HepG2 (cell line): Measurements from ENCODE around the gene FGD6. TPM values are rescaled to one million over a fixed set of nuclear protein-coding genes. Genes with fewer than 3 reads are reported as not detected.
"Not testable (repeated sequence)": the region's sequence is repeated elsewhere in the genome, so short reads cannot be mapped to it uniquely, and the experiment has no call there.

Source experiments
- ATAC-seq: fragments of 200-7000 bp; cut with Tn5 transposase; 3 replicates; pipeline ENCODE4 v1.9.1; 2020; ENCODE audit warnings: mild to moderate bottlenecking, moderate library complexity
- BruUV-seq: library from RNA; stranded (reverse); fragments of 400-500 nt; replicated peaks from 2 replicates; lab custom pipeline; 2021; lab: Mats Ljungman, UMichigan
- CTCF ChIA-PET: fragments of 300-600 bp; formaldehyde crosslinking; extraction: SDS; loops from one replicate; lab custom pipeline; 2021; ENCODE audit warnings: low total read pairs, inconsistent platforms, low intra/inter-chr PET ratio; lab: Yijun Ruan, JAX
- POLR2A ChIA-PET: fragments of 350-600 bp; sonication (Branson Sonifier 250); formaldehyde crosslinking; loops from one replicate; lab custom pipeline; 2020; ENCODE audit warnings: antibody characterized with exemption, inconsistent platforms; lab: Yijun Ruan, JAX
- DNase-seq: peaks from one replicate; pipeline ENCODE4 v3.0.0-alpha.2; 2015; ENCODE audit warnings: low spot score
- FAIRE-seq: peaks from 3 replicates; lab custom pipeline; 2011; peaks lifted over from hg19 to GRCh38; lab: Jason Lieb, UNC
- H2AFZ ChIP-seq: one replicate; pipeline ENCODE4 v1.6.1; 2011; ENCODE audit warnings: low read length, inconsistent platforms
- H3K27ac ChIP-seq: fragments of 300-600 bp; 3 replicates; pipeline ENCODE4 v1.8.0; 2011; ENCODE audit warnings: mixed run types, mild to moderate bottlenecking, mixed read lengths, low read length, inconsistent platforms; ENCODE audit not compliant: insufficient read depth; ENCODE audit errors: extremely low read length
- H3K27me3 ChIP-seq, 2 experiments: fragments of 200-600 bp in 1 of 2; 2 replicates in 1 of 2; 3 replicates in 1 of 2; pipeline versions ENCODE4 v1.6.0 to v1.8.0; 2011; ENCODE audit warnings: low read length in 2 of 2, mild to moderate bottlenecking in 2 of 2, moderate library complexity in 2 of 2, inconsistent platforms in 1 of 2; ENCODE audit not compliant: insufficient read depth in 2 of 2, control insufficient read depth in 1 of 2
- H3K36me3 ChIP-seq, 2 experiments: fragments of 200-600 bp in 1 of 2; replicated peaks in 1 of 2; 2 replicates in 1 of 2; 3 replicates in 1 of 2; pipeline versions ENCODE4 v1.5.1 to v1.8.0; 2011; ENCODE audit warnings: low read length in 2 of 2, inconsistent platforms in 1 of 2; ENCODE audit not compliant: insufficient read depth in 2 of 2, control insufficient read depth in 1 of 2
- H3K4me1 ChIP-seq: 2 replicates; pipeline ENCODE4 v1.5.1; 2012; ENCODE audit warnings: low read length, inconsistent platforms; ENCODE audit not compliant: insufficient read depth
- H3K4me2 ChIP-seq: 2 replicates; pipeline ENCODE4 v1.6.0; 2011; ENCODE audit warnings: low read depth, low read length, inconsistent platforms
- H3K4me3 ChIP-seq, 3 experiments: fragments of 200-600 bp in 1 of 3; sonication (generic), shearing (Covaris generic) in 1 of 3; replicated peaks in 1 of 3; 2 replicates each; pipeline ENCODE4 v1.5.1; 2011 to 2016; ENCODE audit warnings: low read length in 3 of 3, inconsistent platforms in 2 of 3, low read depth in 2 of 3, mild to moderate bottlenecking in 2 of 3, control low read depth in 1 of 3, mixed read lengths in 1 of 3; ENCODE audit not compliant: insufficient read depth in 1 of 3
- H3K79me2 ChIP-seq: one replicate; pipeline ENCODE4 v1.6.1; 2011; ENCODE audit warnings: low read length, inconsistent platforms; ENCODE audit not compliant: insufficient read depth
- H3K9ac ChIP-seq: 2 replicates; pipeline ENCODE4 v1.6.0; 2011; ENCODE audit warnings: mild to moderate bottlenecking, low read depth, low read length, inconsistent platforms; ENCODE audit not compliant: insufficient read depth
- H3K9me3 ChIP-seq: 2 replicates; pipeline ENCODE4 v1.5.1; 2012; ENCODE audit warnings: mild to moderate bottlenecking, low read length
- H4K20me1 ChIP-seq: 2 replicates; pipeline ENCODE4 v1.6.0; 2011; ENCODE audit warnings: inconsistent platforms, mild to moderate bottlenecking, low read length, moderate library complexity; ENCODE audit not compliant: insufficient read depth
- ATF1 ChIP-seq: IDR thresholded peaks from 2 replicates; pipeline ENCODE4 v1.6.1; 2016; ENCODE audit warnings: mild to moderate bottlenecking, control low read depth
- GABPB1 ChIP-seq: IDR thresholded peaks from 2 replicates; pipeline ENCODE4 v1.6.1; 2016; ENCODE audit warnings: mild to moderate bottlenecking, missing genetic modification reagents, moderate library complexity, missing compliant biosample characterization
- GLMP ChIP-seq: sonication (generic); formaldehyde crosslinking; IDR thresholded peaks from 2 replicates; pipeline ENCODE4 v1.9.0; 2021; ENCODE audit warnings: missing genetic modification reagents, mild to moderate bottlenecking, borderline replicate concordance
- HINFP ChIP-seq: sonication (generic); formaldehyde crosslinking; IDR thresholded peaks from 2 replicates; pipeline ENCODE4 v1.4.0; 2020; ENCODE audit warnings: low read depth, mild to moderate bottlenecking, missing genetic modification reagents
- IRX3 ChIP-seq: sonication (generic); formaldehyde crosslinking; IDR thresholded peaks from 2 replicates; pipeline ENCODE4 v1.8.1; 2023; ENCODE audit warnings: mild to moderate bottlenecking, low read depth, missing genetic modification reagents, borderline replicate concordance
- POLR2AphosphoS5 ChIP-seq: IDR thresholded peaks from 2 replicates; pipeline ENCODE4 v1.6.1; 2012; ENCODE audit warnings: low read depth, low read length
- PRPF4 ChIP-seq: fragments of 200-400 bp; formaldehyde crosslinking; IDR thresholded peaks from 2 replicates; pipeline ENCODE4 v1.6.1; 2016; ENCODE audit warnings: low read length, low read depth; ENCODE audit not compliant: poor library complexity, severe bottlenecking
- RELA ChIP-seq: sonication (generic); formaldehyde crosslinking; IDR thresholded peaks from 2 replicates; pipeline ENCODE4 v1.4.0; 2020; ENCODE audit warnings: missing genetic modification reagents
- TFE3 ChIP-seq: IDR thresholded peaks from 2 replicates; pipeline ENCODE4 v1.6.1; 2016
- TMF1 ChIP-seq: sonication (generic); formaldehyde crosslinking; IDR thresholded peaks from 2 replicates; pipeline ENCODE4 v1.8.1; 2022; ENCODE audit warnings: low read depth, missing genetic modification reagents
- ZNF12 ChIP-seq: sonication (generic); formaldehyde crosslinking; IDR thresholded peaks from 2 replicates; pipeline ENCODE4 v1.5.0; 2020; ENCODE audit warnings: missing genetic modification reagents
- WGBS: methylation state at CpG from one replicate; pipeline ENCODE4 v1.1.6; 2017; ENCODE audit warnings: low lambda C conversion rate; 5-methylcytosine and 5-hydroxymethylcytosine counted together
- in situ Hi-C: cut with HindIII; loops from 2 replicates; pipeline ENCODE4 v1.10.0; 2017; ENCODE audit warnings: low pct_unique_long_range_greater_than_20kb; ENCODE audit not compliant: extremely low pct_ligation_motif_present
- intact Hi-C: fragments of 100-400 bp; cut with micrococcal nuclease; formaldehyde crosslinking; loops from one replicate; pipeline ENCODE4 v1.10.0; 2022; ENCODE audit not compliant: unreplicated experiment
- polyA plus RNA-seq, 8 experiments: library from polyadenylated mRNA; depleted of rRNA in 3 of 8; stranded (reverse) in 7 of 8; unstranded in 1 of 8; fragments of >200 nt; fragmentation: Illumina TruSeq in 4 of 8; extraction: Trizol in 4 of 8; gene quantifications; 2 replicates each; pipeline versions ENCODE4 v1.2.1 to v1.2.3, GENCODE V29; 2011 to 2016; ENCODE audit warnings: low read depth in 4 of 8, missing spikeins in 1 of 8, mixed read lengths in 1 of 8; ENCODE audit not compliant: insufficient read depth in 1 of 8
- total RNA-seq, 5 experiments: library from RNA; depleted of rRNA; stranded (reverse); fragments of >200 nt; fragmentation: Illumina TruSeq; extraction: Trizol; gene quantifications; 2 replicates each; pipeline ENCODE4 v1.2.3, GENCODE V29; 2016; ENCODE audit warnings: low read depth in 1 of 5

FGD6 gene
- total and polyA plus RNA-seq, 2 of the 13 experiments (the other 11 are each of a cell fraction or from before 2014, with no cell fraction given): 2.2 to 4.3 TPM

GRCh38 chr12:95096852-95097251 is 120.4 kb downstream of the FGD6 start (continued):
- TF ChIP-seq ATF1 (CRISPR knock-in tag) (no peak), IRX3 (no peak)

- intact Hi-C loops: no loop called here
- Histone ChIP-seq H3K9ac (no peak overlapping the region), H3K79me2 (no peaks in the 10 kb centered on the region), H3K36me3 (peaks cover 0 to 3% of the 10 kb centered on the region in 2 experiments; a peak in 2 of 5 replicates)
- no peak for DNase-seq
- no peak for TF ChIP-seq PRPF4
- no peak for TF ChIP-seq TMF1
- no peak for TF ChIP-seq TFE3 (CRISPR knock-in tag)
- TF ChIP-seq POLR2AphosphoS5: no peak
- no peak for TF ChIP-seq HINFP
- no peak for TF ChIP-seq GABPB1 (CRISPR knock-in tag)
- TF ChIP-seq RELA (CRISPR knock-in tag): no peak
- TF ChIP-seq ZNF12 (CRISPR knock-in tag): no peak
- no peak for TF ChIP-seq GLMP
- TF ChIP-seq, all 625 proteins: peak for 0
- H3K4me3 ChIP-seq: no peak overlapping the region
- no peak overlapping the region for H3K27ac ChIP-seq
- ChIA-PET CTCF (no interaction called here), POLR2A (no interaction called here)
- in situ Hi-C loops: no loop called here
- no TSS peak for BruUV-seq
- ATAC-seq (no peak), FAIRE-seq (no peak)
- H4K20me1 ChIP-seq: no peaks in the 10 kb centered on the region
- no peaks in the 10 kb centered on the region for H3K9me3 ChIP-seq
- WGBS: 97% methylated on average over 2 of the region's 2 CpGs
- no peak overlapping the region for H3K4me2 ChIP-seq
- H3K4me1 ChIP-seq: peaks cover 14% of the 10 kb centered on the region
- no peaks in the 10 kb centered on the region for H3K27me3 ChIP-seq
- H2AFZ ChIP-seq: no peak overlapping the region
Measured at GRCh38 chr12:95096378-95096777, 120.9 kb downstream of the FGD6 start.

GRCh38 chr12:95095866-95096265 is 121.4 kb downstream of the FGD6 start:
- BruUV-seq, H2AFZ ChIP-seq, H3K79me2 ChIP-seq, POLR2A ChIA-PET, intact Hi-C loops, H3K4me2 ChIP-seq, H3K27ac ChIP-seq, H3K9ac ChIP-seq, H3K36me3 ChIP-seq, H3K27me3 ChIP-seq, ATAC-seq, in situ Hi-C loops, FAIRE-seq, H3K4me3 ChIP-seq, H4K20me1 ChIP-seq, CTCF ChIA-PET, DNase-seq, H3K9me3 ChIP-seq: not testable (repeated sequence)
- 93% methylated on average over 2 of the region's 2 CpGs for WGBS
- peaks cover 14% of the 10 kb centered on the region for H3K4me1 ChIP-seq
